K562 (cell line): ENCODE data around the gene ZSWIM1. TPM values are rescaled to one million over a fixed set of nuclear protein-coding genes. Genes with fewer than 3 reads are reported as not detected.
A peak's percentile ranks its signal among the peaks of the same experiment; 100 is the strongest.

Experiments
- AFF1 ChIP-seq, 2 experiments: fragments of 450-650 bp; IDR thresholded peaks; 2 replicates each; pipeline ENCODE4 v1.6.1; 2018; ENCODE audit warnings: mild to moderate bottlenecking in 2 of 2, low read depth in 1 of 2; ENCODE audit not compliant: partially characterized antibody in 2 of 2
- CTCF ChIP-seq, 3 experiments: IDR thresholded peaks in 2 of 3; conservative IDR thresholded peaks in 1 of 3; 2 replicates each; pipeline ENCODE4 v1.5.1; 2011 to 2012; ENCODE audit warnings: low read length in 3 of 3, mild to moderate bottlenecking in 3 of 3, control low read depth in 2 of 3, improper control_type of control experiment in 1 of 3, inconsistent platforms in 1 of 3, low read depth in 1 of 3, mixed read lengths in 1 of 3, moderate library complexity in 1 of 3; ENCODE audit not compliant: insufficient read depth in 2 of 3
- ETV1 ChIP-seq: fragments of 450-650 bp; conservative IDR thresholded peaks from 2 replicates; pipeline ENCODE4 v1.6.1; 2016; ENCODE audit warnings: missing genetic modification characterization, control low read depth, low read depth, missing compliant biosample characterization
- FOXM1 ChIP-seq, 2 experiments: fragments of 450-650 bp in 1 of 2; sonication (generic) in 1 of 2; formaldehyde crosslinking in 1 of 2; IDR thresholded peaks; 2 replicates each; pipeline versions ENCODE4 v1.6.1 to v1.9.0; 2017 to 2022; ENCODE audit warnings: low read depth in 2 of 2, mild to moderate bottlenecking in 2 of 2, missing genetic modification reagents in 1 of 2, moderate library complexity in 1 of 2
- SMAD2 ChIP-seq: fragments of 150-350 bp; IDR thresholded peaks from 2 replicates; pipeline ENCODE4 v1.6.1; 2014; ENCODE audit warnings: low read depth, mild to moderate bottlenecking, low read length
- SP1 ChIP-seq: sonication (generic); formaldehyde crosslinking; IDR thresholded peaks from 2 replicates; pipeline ENCODE4 v1.8.1; 2022; ENCODE audit warnings: mild to moderate bottlenecking, missing genetic modification reagents
- YY1 ChIP-seq, 3 experiments: IDR thresholded peaks; 2 replicates each; pipeline ENCODE4 v1.6.1; 2011; ENCODE audit warnings: low read length in 2 of 3, mild to moderate bottlenecking in 2 of 3, moderate library complexity in 2 of 3, borderline replicate concordance in 1 of 3, control low read depth in 1 of 3, low read depth in 1 of 3; ENCODE audit not compliant: insufficient read depth in 3 of 3, insufficient replicate concordance in 2 of 3, control insufficient read depth in 1 of 3, insufficient read length in 1 of 3; ENCODE audit errors: extremely low read depth in 1 of 3
- polyA plus RNA-seq, 8 experiments: library from polyadenylated mRNA; depleted of rRNA in 4 of 8; stranded (reverse) in 5 of 8; unstranded in 3 of 8; fragments of >200 nt; fragmentation: Nextera tagmentation in 2 of 8; fragmentation: Illumina TruSeq in 1 of 8; extraction: Ambion mirVana in 2 of 8; extraction: Trizol in 1 of 8; gene quantifications; 2 replicates each; pipeline versions ENCODE4 v1.2.1 to v1.2.3, GENCODE V29; 2011 to 2014; ENCODE audit warnings: inconsistent platforms in 1 of 8, missing spikeins in 1 of 8
- total RNA-seq, 7 experiments: library from RNA; depleted of rRNA in 6 of 7; stranded (reverse); fragments of >200 nt in 6 of 7; fragmentation: Illumina TruSeq in 2 of 7; extraction: Trizol in 2 of 7; gene quantifications; 2 replicates each; pipeline versions ENCODE4 v1.2.1 to v1.2.3, GENCODE V29; 2011 to 2021; ENCODE audit warnings: low replicate concordance in 1 of 7
- TF ChIP-seq, protein P1 (sequence below): fragments of 250-450 bp; sonication (Bioruptor Pico); IDR thresholded peaks from 2 replicates; pipeline ENCODE4 v1.5.0; 2021; ENCODE audit warnings: mild to moderate bottlenecking, borderline replicate concordance

ZSWIM1 gene
- total and polyA plus RNA-seq, 9 of the 15 experiments (the other 6 are each of a cell fraction or from before 2014, with no cell fraction given) = 2.5 to 15.6 (median 9.5) TPM

GRCh38 chr20:45890077-45890984 is 9.3 kb downstream of the ZSWIM1 start (continued):
- TF ChIP-seq FOXM1 (IDR thresholded peaks at IDR 0.05; ENCODE audit: low read depth) = no peak
- no peak for TF ChIP-seq FOXM1 (CRISPR knock-in tag; IDR thresholded peaks at IDR 0.05; ENCODE audit: low read depth)
- TF ChIP-seq CTCF (IDR thresholded peaks at IDR 0.05 in 2 of 3, conservative IDR thresholded peaks at IDR 0.05 in 1 of 3; ENCODE audit: insufficient read depth in 2 of 3, low read depth in 1 of 3, low read length in 3 of 3) = peak in 1 of 3 experiments; percentile 9; a peak in 1 of 6 replicates
- TF ChIP-seq SP1 (CRISPR knock-in tag) = no peak
- no peak for TF ChIP-seq ETV1 (tag)
- TF ChIP-seq YY1 (IDR thresholded peaks at IDR 0.05; ENCODE audit: borderline replicate concordance in 1 of 3, control insufficient read depth in 1 of 3, extremely low read depth in 1 of 3, insufficient read depth in 3 of 3, insufficient read length in 1 of 3, insufficient replicate concordance in 2 of 3, low read depth in 1 of 3, low read length in 2 of 3) = peak in 1 of 3 experiments; percentile 6
- TF ChIP-seq, protein P1, sequence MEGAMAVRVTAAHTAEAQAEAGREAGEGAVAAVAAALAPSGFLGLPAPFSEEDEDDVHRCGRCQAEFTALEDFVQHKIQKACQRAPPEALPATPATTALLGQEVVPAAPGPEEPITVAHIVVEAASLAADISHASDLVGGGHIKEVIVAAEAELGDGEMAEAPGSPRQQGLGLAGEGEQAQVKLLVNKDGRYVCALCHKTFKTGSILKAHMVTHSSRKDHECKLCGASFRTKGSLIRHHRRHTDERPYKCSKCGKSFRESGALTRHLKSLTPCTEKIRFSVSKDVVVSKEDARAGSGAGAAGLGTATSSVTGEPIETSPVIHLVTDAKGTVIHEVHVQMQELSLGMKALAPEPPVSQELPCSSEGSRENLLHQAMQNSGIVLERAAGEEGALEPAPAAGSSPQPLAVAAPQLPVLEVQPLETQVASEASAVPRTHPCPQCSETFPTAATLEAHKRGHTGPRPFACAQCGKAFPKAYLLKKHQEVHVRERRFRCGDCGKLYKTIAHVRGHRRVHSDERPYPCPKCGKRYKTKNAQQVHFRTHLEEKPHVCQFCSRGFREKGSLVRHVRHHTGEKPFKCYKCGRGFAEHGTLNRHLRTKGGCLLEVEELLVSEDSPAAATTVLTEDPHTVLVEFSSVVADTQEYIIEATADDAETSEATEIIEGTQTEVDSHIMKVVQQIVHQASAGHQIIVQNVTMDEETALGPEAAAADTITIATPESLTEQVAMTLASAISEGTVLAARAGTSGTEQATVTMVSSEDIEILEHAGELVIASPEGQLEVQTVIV (CRISPR knock-in tag) = no peak
- no peak for TF ChIP-seq SMAD2
- TF ChIP-seq AFF1 (IDR thresholded peaks at IDR 0.05; ENCODE audit: low read depth in 1 of 2, partially characterized antibody in 2 of 2) = no peak
